ENCODE measurements around the gene HYAL2. TPM values are rescaled to one million over a fixed set of nuclear protein-coding genes. Genes with fewer than 3 reads are reported as not detected.

Gene HYAL2
- polyA plus RNA-seq (116 and 138 TPM in 2 replicates), polyA minus RNA-seq (84.5 and 95.7 TPM in 2 replicates)

GRCh38 chr3:50322386-50323091 is at the start of gene HYAL2:
Gene HYAL2 (minus strand): TSS chr3:50322745. CDS start chr3:50320489, 2,256 bp downstream.
- TF ChIP-seq, protein P1, sequence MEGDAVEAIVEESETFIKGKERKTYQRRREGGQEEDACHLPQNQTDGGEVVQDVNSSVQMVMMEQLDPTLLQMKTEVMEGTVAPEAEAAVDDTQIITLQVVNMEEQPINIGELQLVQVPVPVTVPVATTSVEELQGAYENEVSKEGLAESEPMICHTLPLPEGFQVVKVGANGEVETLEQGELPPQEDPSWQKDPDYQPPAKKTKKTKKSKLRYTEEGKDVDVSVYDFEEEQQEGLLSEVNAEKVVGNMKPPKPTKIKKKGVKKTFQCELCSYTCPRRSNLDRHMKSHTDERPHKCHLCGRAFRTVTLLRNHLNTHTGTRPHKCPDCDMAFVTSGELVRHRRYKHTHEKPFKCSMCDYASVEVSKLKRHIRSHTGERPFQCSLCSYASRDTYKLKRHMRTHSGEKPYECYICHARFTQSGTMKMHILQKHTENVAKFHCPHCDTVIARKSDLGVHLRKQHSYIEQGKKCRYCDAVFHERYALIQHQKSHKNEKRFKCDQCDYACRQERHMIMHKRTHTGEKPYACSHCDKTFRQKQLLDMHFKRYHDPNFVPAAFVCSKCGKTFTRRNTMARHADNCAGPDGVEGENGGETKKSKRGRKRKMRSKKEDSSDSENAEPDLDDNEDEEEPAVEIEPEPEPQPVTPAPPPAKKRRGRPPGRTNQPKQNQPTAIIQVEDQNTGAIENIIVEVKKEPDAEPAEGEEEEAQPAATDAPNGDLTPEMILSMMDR (IDR thresholded peaks at IDR 0.05; ENCODE audit: poor library complexity, severe bottlenecking): no peak
- TF ChIP-seq MXI1 (conservative IDR thresholded peaks at IDR 0.05; ENCODE audit: poor library complexity, severe bottlenecking) (no peak), EZH2 (IDR thresholded peaks at IDR 0.05; ENCODE audit: borderline replicate concordance, insufficient read depth, low read length, poor library complexity, severe bottlenecking) (no peak), SMC3 (conservative IDR thresholded peaks at IDR 0.05; ENCODE audit: poor library complexity) (no peak), POLR2AphosphoS5 (IDR thresholded peaks at IDR 0.05) (no peak), REST (IDR thresholded peaks at IDR 0.05; ENCODE audit: borderline replicate concordance) (no peak)
- Histone ChIP-seq H4K20me1 (ENCODE audit: insufficient read depth) (no peaks in the 10 kb centered on the region), H3K4me3 (ENCODE audit: low read length) (peak within 1 kb of the TSS; percentile 93), H3K27ac (ENCODE audit: low read length) (peak within 1 kb of the TSS; percentile 94), H3K79me2 (replicated peaks; ENCODE audit: insufficient read depth, low read length) (peaks cover 30% of the 10 kb centered on the region), H3K36me3 (ENCODE audit: insufficient read depth, low read length) (no peaks in the 10 kb centered on the region), H3F3A (ENCODE audit: insufficient read depth, low read length, poor library complexity, severe bottlenecking) (no peaks in the 10 kb centered on the region), H3K27me3 (ENCODE audit: insufficient read depth, low read depth, low read length) (no peaks in the 10 kb centered on the region), H3K4me2 (ENCODE audit: low read length) (no peak within 1 kb of the TSS), H3K9me2 (ENCODE audit: insufficient read depth, low read length) (no peaks in the 10 kb centered on the region), H3K9ac (ENCODE audit: low read length) (peak within 1 kb of the TSS; percentile 96), H3K9me3 (ENCODE audit: low read length) (no peaks in the 10 kb centered on the region), H2AFZ (ENCODE audit: low read depth, low read length) (peak within 1 kb of the TSS; percentile 85)

DNA sequence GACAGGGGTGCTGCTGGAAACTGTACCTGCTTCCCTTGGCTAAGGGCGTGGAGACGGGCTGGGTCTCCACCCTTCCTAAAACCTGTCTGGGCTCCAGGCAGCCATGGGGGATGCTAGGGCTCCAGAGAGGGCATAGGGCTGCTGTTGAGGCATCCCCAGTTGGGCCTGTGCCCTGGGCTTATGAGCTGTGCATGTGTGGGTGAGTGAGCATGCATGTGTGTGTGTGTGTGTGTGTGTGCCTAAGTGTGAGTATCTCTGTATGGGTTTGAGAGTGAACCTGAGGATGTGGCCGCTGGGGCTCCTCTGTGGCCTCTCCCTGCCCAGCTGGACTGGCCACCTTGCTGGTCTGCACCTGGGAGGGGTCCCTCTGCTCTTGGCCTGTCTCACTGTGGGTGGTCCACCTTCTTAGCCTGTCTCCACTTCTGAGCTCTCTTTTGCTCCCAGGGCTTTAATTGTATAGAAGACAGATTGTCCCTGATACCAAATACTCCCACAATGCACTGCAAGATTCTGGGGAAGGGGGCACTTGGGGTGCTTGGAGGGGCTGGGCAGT is 48.7 kb upstream of the HYAL2 start:
- H3K27me3 ChIP-seq (ENCODE audit: insufficient read depth, low read depth, low read length): no peaks in the 10 kb centered on the region
- no peak overlapping the region for H3K27ac ChIP-seq (ENCODE audit: low read length)
- no peaks in the 10 kb centered on the region for H3K9me3 ChIP-seq (ENCODE audit: low read length)
- TF ChIP-seq MXI1 (conservative IDR thresholded peaks at IDR 0.05; ENCODE audit: poor library complexity, severe bottlenecking): no peak
- no peak for TF ChIP-seq TAF1 (IDR thresholded peaks at IDR 0.05; ENCODE audit: low read depth)
- TF ChIP-seq, protein P1 (IDR thresholded peaks at IDR 0.05; ENCODE audit: poor library complexity, severe bottlenecking): no peak
- no peak for TF ChIP-seq EP300 (conservative IDR thresholded peaks at IDR 0.05; ENCODE audit: poor library complexity, severe bottlenecking)
- no peak for TF ChIP-seq EZH2 (IDR thresholded peaks at IDR 0.05; ENCODE audit: borderline replicate concordance, insufficient read depth, low read length, poor library complexity, severe bottlenecking)
- TF ChIP-seq SMC3 (conservative IDR thresholded peaks at IDR 0.05; ENCODE audit: poor library complexity): no peak
- TF ChIP-seq RAD21 (conservative IDR thresholded peaks at IDR 0.05): no peak
- TF ChIP-seq REST (IDR thresholded peaks at IDR 0.05; ENCODE audit: borderline replicate concordance): no peak
- TF ChIP-seq POLR2AphosphoS5 (IDR thresholded peaks at IDR 0.05): no peak
- no peak overlapping the region for H3K9ac ChIP-seq (ENCODE audit: low read length)
- H3K4me3 ChIP-seq (ENCODE audit: low read length): no peak overlapping the region
- no peaks in the 10 kb centered on the region for H3K9me2 ChIP-seq (ENCODE audit: insufficient read depth, low read length)
- no peaks in the 10 kb centered on the region for H3F3A ChIP-seq (ENCODE audit: insufficient read depth, low read length, poor library complexity, severe bottlenecking)
- H2AFZ ChIP-seq (ENCODE audit: low read depth, low read length): no peak overlapping the region
- H3K79me2 ChIP-seq (replicated peaks; ENCODE audit: insufficient read depth, low read length): no peaks in the 10 kb centered on the region
- no peaks in the 10 kb centered on the region for H4K20me1 ChIP-seq (ENCODE audit: insufficient read depth)
- H3K36me3 ChIP-seq (ENCODE audit: insufficient read depth, low read length): peaks cover 7% of the 10 kb centered on the region
- H3K4me2 ChIP-seq (ENCODE audit: low read length): no peak overlapping the region

All from neural cell (in vitro differentiated cells).